ENCODE measurements around the gene CNOT9. TPM values are rescaled to one million over a fixed set of nuclear protein-coding genes. Genes with fewer than 3 reads are reported as not detected.

Gene CNOT9
- total and polyA plus RNA-seq, 10 of the 15 experiments (the other 5 are each of a cell fraction or from before 2014, with no cell fraction given) = 51.0 to 172 (median 98.2) TPM

GRCh38 chr2:218582076-218582475, 13.4 kb downstream of the CNOT9 start:
- SMC1A ChIA-PET (ENCODE audit: uncharacterized antibody, unreplicated experiment) = interaction anchor here (1.1 to 1.4 kb wide), 2 partner anchors 12 to 34 kb away, joined by 3 to 5 read pairs; no protein-coding TSS in a partner anchor
- H3K79me2 ChIP-seq (ENCODE audit: control insufficient read depth, insufficient read depth, low read length) = peaks cover 22% of the 10 kb centered on the region
- H3K9ac ChIP-seq (ENCODE audit: control insufficient read depth, insufficient read depth, low read length) = no peak overlapping the region
- POLR2A ChIA-PET = interaction anchor here (1.2 kb wide), 1 partner anchor 11 kb away, joined by 3 read pairs; no protein-coding TSS in a partner anchor
- no TSS peak for BruUV-seq (replicated peaks)
- CTCF ChIA-PET = interaction anchor here (1.5 kb wide), 1 partner anchor 9 kb away, joined by 3 read pairs; no protein-coding TSS in a partner anchor
- 0 out of 2 replicates have a peak, but pooled peaks cover 3% of the 10 kb centered on the region for H4K20me1 ChIP-seq (ENCODE audit: control insufficient read depth, insufficient read depth)
- H3K36me3 ChIP-seq (ENCODE audit: control insufficient read depth in 2 of 2, insufficient read depth in 2 of 2, low read length in 1 of 2) = peaks cover 5 to 43% of the 10 kb centered on the region in 2 experiments
- DNase-seq (ENCODE audit: low read depth, low spot score) = no peak
- H3K4me1 ChIP-seq (ENCODE audit: control insufficient read depth, insufficient read depth, low read length) = peaks cover 4% of the 10 kb centered on the region; the same call in 1 of the 2 replicates
- H3K27me3 ChIP-seq (replicated peaks in 1 of 2; ENCODE audit: control insufficient read depth in 2 of 2, insufficient read depth in 2 of 2, low read length in 1 of 2) = no peaks in the 10 kb centered on the region
- H3K9me3 ChIP-seq (replicated peaks; ENCODE audit: control insufficient read depth, insufficient read depth, low read length) = no peaks in the 10 kb centered on the region
- peak; percentile 75 for TF ChIP-seq CREB1 (IDR thresholded peaks at IDR 0.05; ENCODE audit: low read depth)
- TF ChIP-seq ZBTB33 (IDR thresholded peaks at IDR 0.05) = no peak
- no peak for TF ChIP-seq CBX3 (IDR thresholded peaks at IDR 0.05; ENCODE audit: borderline replicate concordance, low read depth)
- TF ChIP-seq CREM (IDR thresholded peaks at IDR 0.05; ENCODE audit: low read depth) = peak; percentile 41; the same call in 1 of the 2 replicates
- TF ChIP-seq ATF7 (IDR thresholded peaks at IDR 0.05; ENCODE audit: low read depth) = 0 out of 2 replicates have a peak, but pooled peaks have one; percentile 29
- TF ChIP-seq NR2C2 (IDR thresholded peaks at IDR 0.05; ENCODE audit: borderline replicate concordance, control insufficient read depth, insufficient read length, low read depth) = no peak
- peak; percentile 52; the same call in 1 of the 2 replicates for TF ChIP-seq ATF2 (IDR thresholded peaks at IDR 0.05; ENCODE audit: low read length)
- TF ChIP-seq JUNB (IDR thresholded peaks at IDR 0.05) = peak; percentile 78
- TF ChIP-seq FOXM1 (IDR thresholded peaks at IDR 0.05; ENCODE audit: low read depth, low read length) = no peak
- no peak for TF ChIP-seq KAT2A (conservative IDR thresholded peaks at IDR 0.05; ENCODE audit: control insufficient read depth, low read depth, low read length)
- no peak for TF ChIP-seq RAD21 (IDR thresholded peaks at IDR 0.05; ENCODE audit: insufficient read depth, low read depth, low read length)
- peak; percentile 50; the same call in 1 of the 2 replicates for TF ChIP-seq NFIC (IDR thresholded peaks at IDR 0.05; ENCODE audit: low read depth, low read length)
- TF ChIP-seq RUNX3 (IDR thresholded peaks at IDR 0.05; ENCODE audit: low read length) = peak; percentile 91
- TF ChIP-seq SIX5 (IDR thresholded peaks at IDR 0.05; ENCODE audit: low read depth, low read length, severe bottlenecking) = no peak
- no peak overlapping the region for H2AFZ ChIP-seq (ENCODE audit: control insufficient read depth, low read depth, low read length)
- no peak overlapping the region for H3K4me3 ChIP-seq
- RAD21 ChIA-PET (ENCODE audit: unreplicated experiment) = interaction anchor here (0.6 kb wide), 1 partner anchor 100 kb away, joined by 3 read pairs; no protein-coding TSS in a partner anchor
- H3K4me2 ChIP-seq (ENCODE audit: control insufficient read depth, insufficient read depth) = no peak overlapping the region
- no peak overlapping the region for H3K27ac ChIP-seq (ENCODE audit: control insufficient read depth, insufficient read depth)
- WGBS (ENCODE audit: insufficient coverage, insufficient replicate concordance, low lambda C conversion rate, missing lambda C conversion rate) = 40% methylated on average over 7 of the region's 7 CpGs
- in situ Hi-C loops (cut with MboI) = no loop called here
- intact Hi-C loops (cut with micrococcal nuclease; ENCODE audit: unreplicated experiment) = no loop called here
- ATAC-seq = peak; percentile 85
- FAIRE-seq = no peak

Data from GM12878 (cell line).